HepG2 (cell line): ENCODE data around the gene GCLC. TPM values are rescaled to one million over a fixed set of nuclear protein-coding genes. Genes with fewer than 3 reads are reported as not detected.

Experiments used
- CBX1 ChIP-seq: IDR thresholded peaks from one replicate; pipeline ENCODE4 v1.6.1; 2016; ENCODE audit warnings: antibody characterized with exemption, low read depth
- CBX2 ChIP-seq, 2 experiments: fragments of 200-600 bp in 1 of 2; sonication (generic); formaldehyde crosslinking in 1 of 2; IDR thresholded peaks; 2 replicates each; pipeline versions ENCODE4 v1.7.0 to v1.8.1; 2018 to 2022; ENCODE audit warnings: low read depth in 2 of 2, low read length in 1 of 2, mild to moderate bottlenecking in 1 of 2, missing genetic modification reagents in 1 of 2
- CHD4 ChIP-seq: fragments of 200-600 bp; sonication (generic); IDR thresholded peaks from 2 replicates; pipeline ENCODE4 v1.7.0; 2017; ENCODE audit warnings: mild to moderate bottlenecking, low read length, borderline replicate concordance
- GZF1 ChIP-seq: sonication (generic); formaldehyde crosslinking; IDR thresholded peaks from 2 replicates; pipeline ENCODE4 v1.5.1; 2020; ENCODE audit warnings: mild to moderate bottlenecking, missing genetic modification reagents
- HHEX ChIP-seq: IDR thresholded peaks from 2 replicates; pipeline ENCODE4 v1.6.1; 2016; ENCODE audit warnings: control low read depth
- HNRNPLL ChIP-seq: fragments of 200-400 bp; formaldehyde crosslinking; IDR thresholded peaks from 2 replicates; pipeline ENCODE4 v1.6.1; 2017; ENCODE audit warnings: mild to moderate bottlenecking, low read depth, low read length; ENCODE audit not compliant: poor library complexity, severe bottlenecking
- KDM3A ChIP-seq: IDR thresholded peaks from 2 replicates; pipeline ENCODE4 v1.6.1; 2018; ENCODE audit warnings: low read depth, missing compliant biosample characterization
- KDM6A ChIP-seq: IDR thresholded peaks from 2 replicates; pipeline ENCODE4 v1.6.1; 2016; ENCODE audit warnings: low read depth
- MTA1 ChIP-seq: sonication (generic); formaldehyde crosslinking; IDR thresholded peaks from 2 replicates; pipeline ENCODE4 v1.4.0; 2020; ENCODE audit warnings: missing genetic modification reagents, mild to moderate bottlenecking, borderline replicate concordance
- MYNN ChIP-seq: sonication (generic); formaldehyde crosslinking; IDR thresholded peaks from 2 replicates; pipeline ENCODE4 v1.4.0; 2020; ENCODE audit warnings: mild to moderate bottlenecking, low read depth, missing genetic modification reagents
- NFKB2 ChIP-seq: sonication (generic); formaldehyde crosslinking; IDR thresholded peaks from 2 replicates; pipeline ENCODE4 v1.4.0; 2020; ENCODE audit warnings: missing genetic modification reagents, borderline replicate concordance
- NR2F2 ChIP-seq: IDR thresholded peaks from 2 replicates; pipeline ENCODE4 v1.6.1; 2012; ENCODE audit warnings: low read depth, inconsistent platforms, borderline replicate concordance
- RARA ChIP-seq: IDR thresholded peaks from 2 replicates; pipeline ENCODE4 v1.6.1; 2016; ENCODE audit warnings: missing genetic modification reagents, missing compliant biosample characterization
- SIN3B ChIP-seq: fragments of 150-350 bp; IDR thresholded peaks from 2 replicates; pipeline ENCODE4 v1.6.1; 2014; ENCODE audit warnings: low read length
- TBP ChIP-seq: sonication (generic); formaldehyde crosslinking; IDR thresholded peaks from 2 replicates; pipeline ENCODE4 v1.5.0; 2020; ENCODE audit warnings: missing genetic modification reagents
- ZBTB7A ChIP-seq: sonication (generic); formaldehyde crosslinking; IDR thresholded peaks from 2 replicates; pipeline ENCODE4 v1.8.0; 2022; ENCODE audit warnings: mild to moderate bottlenecking, missing genetic modification reagents
- ZFP36L1 ChIP-seq: sonication (generic); formaldehyde crosslinking; IDR thresholded peaks from 2 replicates; pipeline ENCODE4 v1.8.0; 2022; ENCODE audit warnings: mild to moderate bottlenecking, missing genetic modification reagents, moderate library complexity
- ZNF557 ChIP-seq: sonication (generic); formaldehyde crosslinking; IDR thresholded peaks from 2 replicates; pipeline ENCODE4 v1.4.0; 2020; ENCODE audit warnings: missing genetic modification reagents
- ZNF619 ChIP-seq: sonication (generic); formaldehyde crosslinking; IDR thresholded peaks from 2 replicates; pipeline ENCODE4 v1.4.0; 2020; ENCODE audit warnings: mild to moderate bottlenecking, missing genetic modification reagents
- ZNF776 ChIP-seq: sonication (generic); formaldehyde crosslinking; IDR thresholded peaks from 2 replicates; pipeline ENCODE4 v1.4.0; 2020; ENCODE audit warnings: mild to moderate bottlenecking, missing genetic modification reagents
- ZNF850 ChIP-seq: sonication (generic); formaldehyde crosslinking; conservative IDR thresholded peaks from 2 replicates; pipeline ENCODE4 v1.9.0; 2021; ENCODE audit warnings: mild to moderate bottlenecking, missing genetic modification reagents
- polyA plus RNA-seq, 8 experiments: library from polyadenylated mRNA; depleted of rRNA in 3 of 8; stranded (reverse) in 7 of 8; unstranded in 1 of 8; fragments of >200 nt; fragmentation: Illumina TruSeq in 4 of 8; extraction: Trizol in 4 of 8; gene quantifications; 2 replicates each; pipeline versions ENCODE4 v1.2.1 to v1.2.3, GENCODE V29; 2011 to 2016; ENCODE audit warnings: low read depth in 4 of 8, missing spikeins in 1 of 8, mixed read lengths in 1 of 8; ENCODE audit not compliant: insufficient read depth in 1 of 8
- total RNA-seq, 5 experiments: library from RNA; depleted of rRNA; stranded (reverse); fragments of >200 nt; fragmentation: Illumina TruSeq; extraction: Trizol; gene quantifications; 2 replicates each; pipeline ENCODE4 v1.2.3, GENCODE V29; 2016; ENCODE audit warnings: low read depth in 1 of 5
- TF ChIP-seq, protein P1 (sequence below): sonication (generic); formaldehyde crosslinking; IDR thresholded peaks from 2 replicates; pipeline ENCODE4 v1.4.0; 2020; ENCODE audit warnings: missing genetic modification reagents
- TF ChIP-seq, protein P2 (sequence below): IDR thresholded peaks from 2 replicates; pipeline ENCODE4 v1.6.1; 2016; ENCODE audit warnings: low read depth, missing genetic modification reagents, missing compliant biosample characterization

GCLC gene
- total and polyA plus RNA-seq, 2 of the 13 experiments (the other 11 are each of a cell fraction or from before 2014, with no cell fraction given), result 35.3 to 84.6 TPM

DNA sequence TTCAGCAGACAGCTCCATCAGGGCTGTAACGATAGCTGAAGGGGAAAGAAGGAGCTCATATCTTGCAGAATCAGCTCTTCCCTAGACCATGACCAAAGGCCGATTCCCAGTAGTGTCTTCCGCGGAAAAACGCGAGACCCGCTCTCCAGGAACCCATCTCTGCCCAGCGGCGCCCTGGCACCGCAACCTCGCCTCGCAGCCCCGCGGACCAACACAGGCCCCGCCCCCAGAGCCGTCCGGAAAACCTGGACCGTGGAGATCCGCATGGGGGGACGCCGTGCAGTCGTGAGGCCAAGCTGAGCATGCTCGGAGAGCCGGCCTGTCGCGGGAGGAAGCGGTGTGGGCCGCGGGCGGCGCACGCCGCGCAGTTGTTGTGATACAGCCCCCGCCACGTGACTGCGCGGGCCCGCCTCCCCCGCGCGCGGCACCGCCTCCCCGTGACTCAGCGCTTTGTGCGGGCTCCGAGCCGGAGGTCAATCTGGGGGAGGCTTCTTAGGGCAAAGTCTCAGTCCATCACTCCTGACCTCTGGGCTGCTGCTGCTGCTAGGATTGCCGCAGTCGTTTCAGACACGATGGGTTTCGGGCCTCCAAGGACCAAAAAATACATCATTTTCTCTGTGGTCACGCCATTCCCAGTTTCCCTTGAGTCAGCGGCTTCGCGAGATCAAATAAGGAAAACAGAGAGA lies 3.1 kb upstream of the GCLC start (continued):
- TF ChIP-seq MTA1 (CRISPR knock-in tag), result peak; percentile 97; the same call in 1 of the 2 replicates
- peak; percentile 94 for TF ChIP-seq ZNF557 (CRISPR knock-in tag)
- peak; percentile 72; the same call in 1 of the 2 replicates for TF ChIP-seq MYNN (CRISPR knock-in tag)
- TF ChIP-seq RARA, result peak; percentile 92
- TF ChIP-seq CBX2 (IDR thresholded peaks at IDR 0.05; ENCODE audit: low read depth, low read length), result no peak
- TF ChIP-seq CBX2 (CRISPR knock-in tag; IDR thresholded peaks at IDR 0.05; ENCODE audit: low read depth), result peak; percentile 88
- peak; percentile 90 for TF ChIP-seq ZBTB7A (CRISPR knock-in tag)
- peak; percentile 63 for TF ChIP-seq SIN3B
- TF ChIP-seq GZF1 (CRISPR knock-in tag), result no peak
- TF ChIP-seq CHD4, result no peak
- TF ChIP-seq ZNF619 (CRISPR knock-in tag), result peak; percentile 90
- TF ChIP-seq KDM6A (CRISPR knock-in tag), result peak; percentile 64; the same call in 1 of the 2 replicates
- TF ChIP-seq ZNF850 (CRISPR knock-in tag), result peak; percentile 99
- peak; percentile 82 for TF ChIP-seq ZFP36L1 (CRISPR knock-in tag)
- TF ChIP-seq NR2F2, result peak; percentile 72
- peak; percentile 96 for TF ChIP-seq HNRNPLL
- peak; percentile 39; the same call in 1 of the 2 replicates for TF ChIP-seq TBP (CRISPR knock-in tag)
- 0 out of 2 replicates have a peak, but pooled peaks have one; percentile 18 for TF ChIP-seq HHEX
- TF ChIP-seq, protein P1, sequence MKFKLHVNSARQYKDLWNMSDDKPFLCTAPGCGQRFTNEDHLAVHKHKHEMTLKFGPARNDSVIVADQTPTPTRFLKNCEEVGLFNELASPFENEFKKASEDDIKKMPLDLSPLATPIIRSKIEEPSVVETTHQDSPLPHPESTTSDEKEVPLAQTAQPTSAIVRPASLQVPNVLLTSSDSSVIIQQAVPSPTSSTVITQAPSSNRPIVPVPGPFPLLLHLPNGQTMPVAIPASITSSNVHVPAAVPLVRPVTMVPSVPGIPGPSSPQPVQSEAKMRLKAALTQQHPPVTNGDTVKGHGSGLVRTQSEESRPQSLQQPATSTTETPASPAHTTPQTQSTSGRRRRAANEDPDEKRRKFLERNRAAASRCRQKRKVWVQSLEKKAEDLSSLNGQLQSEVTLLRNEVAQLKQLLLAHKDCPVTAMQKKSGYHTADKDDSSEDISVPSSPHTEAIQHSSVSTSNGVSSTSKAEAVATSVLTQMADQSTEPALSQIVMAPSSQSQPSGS (CRISPR knock-in tag), result peak; percentile 88
- peak; percentile 78; the same call in 1 of the 2 replicates for TF ChIP-seq ZNF776 (CRISPR knock-in tag)
- peak; percentile 98 for TF ChIP-seq KDM3A
- TF ChIP-seq NFKB2 (CRISPR knock-in tag), result peak; percentile 99
- TF ChIP-seq, protein P2, sequence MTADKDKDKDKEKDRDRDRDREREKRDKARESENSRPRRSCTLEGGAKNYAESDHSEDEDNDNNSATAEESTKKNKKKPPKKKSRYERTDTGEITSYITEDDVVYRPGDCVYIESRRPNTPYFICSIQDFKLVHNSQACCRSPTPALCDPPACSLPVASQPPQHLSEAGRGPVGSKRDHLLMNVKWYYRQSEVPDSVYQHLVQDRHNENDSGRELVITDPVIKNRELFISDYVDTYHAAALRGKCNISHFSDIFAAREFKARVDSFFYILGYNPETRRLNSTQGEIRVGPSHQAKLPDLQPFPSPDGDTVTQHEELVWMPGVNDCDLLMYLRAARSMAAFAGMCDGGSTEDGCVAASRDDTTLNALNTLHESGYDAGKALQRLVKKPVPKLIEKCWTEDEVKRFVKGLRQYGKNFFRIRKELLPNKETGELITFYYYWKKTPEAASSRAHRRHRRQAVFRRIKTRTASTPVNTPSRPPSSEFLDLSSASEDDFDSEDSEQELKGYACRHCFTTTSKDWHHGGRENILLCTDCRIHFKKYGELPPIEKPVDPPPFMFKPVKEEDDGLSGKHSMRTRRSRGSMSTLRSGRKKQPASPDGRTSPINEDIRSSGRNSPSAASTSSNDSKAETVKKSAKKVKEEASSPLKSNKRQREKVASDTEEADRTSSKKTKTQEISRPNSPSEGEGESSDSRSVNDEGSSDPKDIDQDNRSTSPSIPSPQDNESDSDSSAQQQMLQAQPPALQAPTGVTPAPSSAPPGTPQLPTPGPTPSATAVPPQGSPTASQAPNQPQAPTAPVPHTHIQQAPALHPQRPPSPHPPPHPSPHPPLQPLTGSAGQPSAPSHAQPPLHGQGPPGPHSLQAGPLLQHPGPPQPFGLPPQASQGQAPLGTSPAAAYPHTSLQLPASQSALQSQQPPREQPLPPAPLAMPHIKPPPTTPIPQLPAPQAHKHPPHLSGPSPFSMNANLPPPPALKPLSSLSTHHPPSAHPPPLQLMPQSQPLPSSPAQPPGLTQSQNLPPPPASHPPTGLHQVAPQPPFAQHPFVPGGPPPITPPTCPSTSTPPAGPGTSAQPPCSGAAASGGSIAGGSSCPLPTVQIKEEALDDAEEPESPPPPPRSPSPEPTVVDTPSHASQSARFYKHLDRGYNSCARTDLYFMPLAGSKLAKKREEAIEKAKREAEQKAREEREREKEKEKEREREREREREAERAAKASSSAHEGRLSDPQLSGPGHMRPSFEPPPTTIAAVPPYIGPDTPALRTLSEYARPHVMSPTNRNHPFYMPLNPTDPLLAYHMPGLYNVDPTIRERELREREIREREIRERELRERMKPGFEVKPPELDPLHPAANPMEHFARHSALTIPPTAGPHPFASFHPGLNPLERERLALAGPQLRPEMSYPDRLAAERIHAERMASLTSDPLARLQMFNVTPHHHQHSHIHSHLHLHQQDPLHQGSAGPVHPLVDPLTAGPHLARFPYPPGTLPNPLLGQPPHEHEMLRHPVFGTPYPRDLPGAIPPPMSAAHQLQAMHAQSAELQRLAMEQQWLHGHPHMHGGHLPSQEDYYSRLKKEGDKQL (CRISPR knock-in tag), result peak; percentile 52; the same call in 1 of the 2 replicates
- TF ChIP-seq CBX1, result peak; percentile 98
